Gastroesophageal sphincter (tissue), 4 donors: ENCODE measurements around the gene P2RY11. TPM values are rescaled to one million over a fixed set of nuclear protein-coding genes. Genes with fewer than 3 reads are reported as not detected.

Experiments
- ATAC-seq: fragments of 150-250 bp; one replicate; pipeline ENCODE4 v1.9.1; 2016; ENCODE audit warnings: mild to moderate bottlenecking, moderate library complexity
- H3K27ac ChIP-seq, 4 donors: fragments of 200-600 bp; sonication (generic) in 3 of 4; 1 replicate in 3 of 4; 2 replicates in 1 of 4; pipeline ENCODE4 v1.5.1; 2016 to 2019
- H3K27me3 ChIP-seq: fragments of 200-600 bp; sonication (generic); one replicate; pipeline ENCODE4 v1.5.1; 2019
- H3K36me3 ChIP-seq, 2 donors: fragments of 200-600 bp; sonication (generic); one replicate each; pipeline ENCODE4 v1.5.1; 2019; ENCODE audit warnings: control low read depth in 1 of 2
- H3K4me1 ChIP-seq, 3 donors: fragments of 200-600 bp; sonication (generic); 1 replicate in 2 of 3; 2 replicates in 1 of 3; pipeline ENCODE4 v1.5.1; 2016 to 2019; ENCODE audit warnings: control low read depth in 2 of 3
- H3K4me3 ChIP-seq, 2 donors: fragments of 200-600 bp; sonication (generic); one replicate each; pipeline ENCODE4 v1.5.1; 2019; ENCODE audit warnings: mild to moderate bottlenecking in 1 of 2, moderate library complexity in 1 of 2
- H3K9me3 ChIP-seq, 3 donors: fragments of 200-600 bp; sonication (generic); one replicate each; pipeline ENCODE4 v1.5.1; 2017 to 2019; ENCODE audit warnings: control low read depth in 2 of 3
- CTCF ChIP-seq, 4 experiments: fragments of 200-600 bp in 2 of 4; fragments of 450-650 bp in 2 of 4; sonication (generic) in 1 of 4; IDR thresholded peaks; one replicate each; pipeline ENCODE4 v1.5.1; 2017 to 2019; ENCODE audit warnings: antibody characterized with exemption in 4 of 4, mild to moderate bottlenecking in 2 of 4, moderate library complexity in 2 of 4
- EP300 ChIP-seq: sonication (generic); formaldehyde crosslinking; IDR thresholded peaks from one replicate; pipeline ENCODE4 v1.6.1; 2017; ENCODE audit warnings: antibody characterized with exemption, mild to moderate bottlenecking
- POLR2A ChIP-seq, 2 donors: fragments of 450-650 bp; IDR thresholded peaks; one replicate each; pipeline ENCODE4 v1.6.1; 2017; ENCODE audit warnings: antibody characterized with exemption in 2 of 2, mild to moderate bottlenecking in 2 of 2, moderate library complexity in 1 of 2
- POLR2AphosphoS5 ChIP-seq: sonication (generic); formaldehyde crosslinking; IDR thresholded peaks from one replicate; pipeline ENCODE4 v1.6.1; 2017; ENCODE audit warnings: antibody characterized with exemption
- WGBS, 2 donors: methylation state at CpG; one replicate each; pipeline ENCODE4 v1.1.5; 2018; ENCODE audit warnings: low coverage in 1 of 2; 5-methylcytosine and 5-hydroxymethylcytosine counted together
- total RNA-seq, 4 donors: library from RNA; depleted of rRNA; stranded (reverse); fragments of >200 nt; gene quantifications; one replicate each; pipeline ENCODE4 v1.1.0, GENCODE V29; 2016

The P2RY11 gene
- total RNA-seq, 4 donors from 2014 or later = 0.96 to 15.7 (median 5.3) TPM

- Histone ChIP-seq H3K9me3 (no peaks in the 10 kb centered on the region), H3K4me3 (no peak overlapping the region), H3K4me1 (peaks cover 0 to 34% (median 10%) of the 10 kb centered on the region in 3 donors), H3K36me3 (peaks cover 0 to 49% of the 10 kb centered on the region in 2 donors), H3K27me3 (no peaks in the 10 kb centered on the region), H3K27ac (no peak overlapping the region)
- TF ChIP-seq POLR2AphosphoS5 = no peak
- TF ChIP-seq POLR2A (IDR thresholded peaks at IDR 0.05) = no peak
- TF ChIP-seq CTCF (IDR thresholded peaks at IDR 0.05) = no peak
- TF ChIP-seq EP300 = no peak
- no peak for ATAC-seq
- 88 to 90% methylated on average over 5 to 6 of the region's 14 CpGs for WGBS, 2 donors
Measured at GRCh38 chr19:10107817-10108367, 3.6 kb upstream of the P2RY11 start.

GRCh38 chr19:10109528-10109927, 2.0 kb upstream of the P2RY11 start:
- ATAC-seq = no peak
- WGBS, 2 donors = 85% methylated on average over 4 of the region's 14 CpGs; no CpG with 5 or more reads in 1 of the 2 donors

GRCh38 chr19:10110076-10110971, 1.2 kb upstream of the P2RY11 start:
- ATAC-seq = no peak
- H3K4me1 ChIP-seq = peaks cover 0 to 44% (median 14%) of the 10 kb centered on the region in 3 donors
- peaks cover 0 to 66% of the 10 kb centered on the region in 2 donors for H3K36me3 ChIP-seq
- no peak overlapping the region for H3K27ac ChIP-seq
- no peaks in the 10 kb centered on the region for H3K9me3 ChIP-seq
- no peaks in the 10 kb centered on the region for H3K27me3 ChIP-seq
- H3K4me3 ChIP-seq = no peak overlapping the region
- TF ChIP-seq POLR2A (IDR thresholded peaks at IDR 0.05) = no peak
- TF ChIP-seq CTCF (IDR thresholded peaks at IDR 0.05) = no peak
- TF ChIP-seq EP300 = no peak
- TF ChIP-seq POLR2AphosphoS5 = no peak
- WGBS, 2 donors = 78% methylated on average over 13 of the region's 44 CpGs; no CpG with 5 or more reads in 1 of the 2 donors

More at GRCh38 chr19:10109528-10109927, 2.0 kb upstream of the P2RY11 start:
- Histone ChIP-seq H3K27me3 (no peaks in the 10 kb centered on the region), H3K4me3 (no peak overlapping the region), H3K4me1 (peaks cover 0 to 44% (median 14%) of the 10 kb centered on the region in 3 donors), H3K27ac (no peak overlapping the region), H3K9me3 (no peaks in the 10 kb centered on the region), H3K36me3 (peaks cover 0 to 58% of the 10 kb centered on the region in 2 donors)
- no peak for TF ChIP-seq POLR2AphosphoS5
- no peak for TF ChIP-seq CTCF (IDR thresholded peaks at IDR 0.05)
- TF ChIP-seq EP300 = no peak
- TF ChIP-seq POLR2A (IDR thresholded peaks at IDR 0.05) = no peak

- ATAC-seq = no peak
- H3K36me3 ChIP-seq = peaks cover 0 to 72% of the 10 kb centered on the region in 2 donors
- 83% methylated on average over 2 of the region's 19 CpGs; no CpG with 5 or more reads in 1 of the 2 donors for WGBS, 2 donors
- no peaks in the 10 kb centered on the region for H3K9me3 ChIP-seq
- H3K27me3 ChIP-seq = no peaks in the 10 kb centered on the region
- H3K27ac ChIP-seq = no peak overlapping the region
- no peak overlapping the region for H3K4me3 ChIP-seq
- peaks cover 0 to 39% (median 11%) of the 10 kb centered on the region in 3 donors for H3K4me1 ChIP-seq
- no peak for TF ChIP-seq CTCF (IDR thresholded peaks at IDR 0.05)
- no peak for TF ChIP-seq POLR2AphosphoS5
- no peak for TF ChIP-seq POLR2A (IDR thresholded peaks at IDR 0.05)
- TF ChIP-seq EP300 = no peak
Measured at GRCh38 chr19:10110972-10111317, 548 bp upstream of the P2RY11 start.
